Transverse colon (tissue), 4 donors: ENCODE measurements around the gene USP5. TPM values are rescaled to one million over a fixed set of nuclear protein-coding genes. Genes with fewer than 3 reads are reported as not detected.
A peak's percentile ranks its signal among the peaks of the same experiment; 100 is the strongest.
"Not testable (repeated sequence)": the region's sequence is repeated elsewhere in the genome, so short reads cannot be mapped to it uniquely, and the experiment has no call there.

Experiments used
- DNase-seq: peaks from one replicate; pipeline ENCODE4 v3.0.0-alpha.2; 2019
- H3K27ac ChIP-seq, 4 donors: fragments of 200-600 bp; sonication (generic); 2 replicates each; pipeline ENCODE4 v1.5.1; 2016 to 2018; ENCODE audit warnings: inconsistent platforms in 4 of 4
- H3K27me3 ChIP-seq: fragments of 200-600 bp; sonication (generic); 2 replicates; pipeline ENCODE4 v1.5.1; 2017; ENCODE audit warnings: inconsistent platforms
- H3K36me3 ChIP-seq, 4 donors: fragments of 200-600 bp; sonication (generic); 2 replicates each; pipeline ENCODE4 v1.5.1; 2017 to 2019; ENCODE audit warnings: inconsistent platforms in 4 of 4
- H3K4me1 ChIP-seq, 4 donors: fragments of 200-600 bp; sonication (generic); 2 replicates each; pipeline ENCODE4 v1.5.1; 2017 to 2020; ENCODE audit warnings: inconsistent platforms in 4 of 4
- H3K4me3 ChIP-seq, 4 donors: fragments of 200-600 bp; sonication (generic); 1 replicate in 1 of 4; 2 replicates in 3 of 4; pipeline versions ENCODE4 v1.5.1 to v1.6.1; 2017 to 2019; ENCODE audit warnings: inconsistent platforms in 4 of 4
- H3K9me3 ChIP-seq, 2 donors: fragments of 200-600 bp; sonication (generic); 2 replicates each; pipeline ENCODE4 v1.5.1; 2017 to 2019; ENCODE audit warnings: inconsistent platforms in 2 of 2
- EP300 ChIP-seq: sonication (generic); formaldehyde crosslinking; IDR thresholded peaks from one replicate; pipeline ENCODE4 v1.6.1; 2017; ENCODE audit warnings: antibody characterized with exemption, low read depth
- POLR2A ChIP-seq: fragments of 450-650 bp; IDR thresholded peaks from one replicate; pipeline ENCODE4 v1.6.1; 2016; ENCODE audit warnings: antibody characterized with exemption, mild to moderate bottlenecking, moderate library complexity
- POLR2AphosphoS5 ChIP-seq, 3 donors: sonication (generic); formaldehyde crosslinking; IDR thresholded peaks; one replicate each; pipeline ENCODE4 v1.6.1; 2016; ENCODE audit warnings: antibody characterized with exemption in 3 of 3
- WGBS, 2 donors: methylation state at CpG; one replicate each; pipeline ENCODE4 v1.1.5; 2018; ENCODE audit warnings: low coverage in 1 of 2; 5-methylcytosine and 5-hydroxymethylcytosine counted together
- in situ Hi-C, 4 donors: fragments of 200-750 bp; cut with MboI; loops; one replicate each; pipeline versions ENCODE4 v1.15.0 to v1.15.1; 2017; ENCODE audit warnings: low sequenced_read_pairs in 3 of 4, low pct_ligation_motif_present in 1 of 4, low pct_unique_long_range_greater_than_20kb in 1 of 4
- intact Hi-C: fragments of 100-400 bp; cut with DNase I; formaldehyde crosslinking; loops from one replicate; pipeline ENCODE4 v1.15.1; 2023; ENCODE audit warnings: low total_unique reads
- total RNA-seq, 4 donors: library from RNA; depleted of rRNA; stranded (reverse); fragments of >200 nt; gene quantifications; one replicate each; pipeline ENCODE4 v1.1.0, GENCODE V29; 2016
- TF ChIP-seq, protein P1 (sequence below), 5 experiments: fragments of 200-600 bp in 3 of 5; fragments of 450-650 bp in 2 of 5; sonication (generic) in 3 of 5; IDR thresholded peaks; 1 replicate in 2 of 5; 2 replicates in 3 of 5; pipeline ENCODE4 v1.5.1; 2016 to 2017; ENCODE audit warnings: antibody characterized with exemption in 5 of 5, inconsistent platforms in 3 of 5, mild to moderate bottlenecking in 2 of 5, moderate library complexity in 1 of 5

USP5 gene
- total RNA-seq, 4 donors from 2014 or later, result 30.5 to 171 (median 35.4) TPM

DNA sequence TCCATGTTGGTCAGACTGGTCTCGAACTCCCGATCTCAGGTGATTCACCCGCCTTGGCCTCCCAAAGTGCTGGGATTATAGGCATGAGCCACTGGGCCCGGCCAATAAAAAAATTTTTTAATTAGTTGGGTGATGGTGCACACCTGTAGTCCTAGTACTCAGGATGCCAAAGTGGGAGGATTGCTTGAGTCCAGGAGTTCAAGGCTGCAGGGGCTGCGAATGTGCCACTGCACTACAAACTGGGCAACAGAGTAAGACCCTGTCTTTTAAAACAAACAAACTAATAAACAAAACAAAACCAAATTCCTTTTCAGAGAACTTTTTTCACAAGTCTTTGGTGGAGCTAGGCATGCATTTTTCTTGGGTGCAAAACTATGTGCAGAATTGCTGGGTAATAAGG is 31.3 kb downstream of the USP5 start:
- TF ChIP-seq POLR2AphosphoS5 (IDR thresholded peaks at IDR 0.05), result no peak
- no peak for TF ChIP-seq EP300
- TF ChIP-seq POLR2A, result no peak
- TF ChIP-seq, protein P1, sequence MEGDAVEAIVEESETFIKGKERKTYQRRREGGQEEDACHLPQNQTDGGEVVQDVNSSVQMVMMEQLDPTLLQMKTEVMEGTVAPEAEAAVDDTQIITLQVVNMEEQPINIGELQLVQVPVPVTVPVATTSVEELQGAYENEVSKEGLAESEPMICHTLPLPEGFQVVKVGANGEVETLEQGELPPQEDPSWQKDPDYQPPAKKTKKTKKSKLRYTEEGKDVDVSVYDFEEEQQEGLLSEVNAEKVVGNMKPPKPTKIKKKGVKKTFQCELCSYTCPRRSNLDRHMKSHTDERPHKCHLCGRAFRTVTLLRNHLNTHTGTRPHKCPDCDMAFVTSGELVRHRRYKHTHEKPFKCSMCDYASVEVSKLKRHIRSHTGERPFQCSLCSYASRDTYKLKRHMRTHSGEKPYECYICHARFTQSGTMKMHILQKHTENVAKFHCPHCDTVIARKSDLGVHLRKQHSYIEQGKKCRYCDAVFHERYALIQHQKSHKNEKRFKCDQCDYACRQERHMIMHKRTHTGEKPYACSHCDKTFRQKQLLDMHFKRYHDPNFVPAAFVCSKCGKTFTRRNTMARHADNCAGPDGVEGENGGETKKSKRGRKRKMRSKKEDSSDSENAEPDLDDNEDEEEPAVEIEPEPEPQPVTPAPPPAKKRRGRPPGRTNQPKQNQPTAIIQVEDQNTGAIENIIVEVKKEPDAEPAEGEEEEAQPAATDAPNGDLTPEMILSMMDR (IDR thresholded peaks at IDR 0.05), result no peak
- intact Hi-C loops (no loop called here), in situ Hi-C loops (no loop called here)
- no peak for DNase-seq
- Histone ChIP-seq H3K27me3 (no peaks in the 10 kb centered on the region), H3K27ac (no peak overlapping the region), H3K36me3 (no peaks in the 10 kb centered on the region), H3K4me3 (no peak overlapping the region), H3K4me1 (peaks cover 4 to 17% (median 8%) of the 10 kb centered on the region in 4 donors), H3K9me3 (no peaks in the 10 kb centered on the region)
- 92 to 99% methylated on average over 4 to 5 of the region's 5 CpGs for WGBS, 2 donors

DNA sequence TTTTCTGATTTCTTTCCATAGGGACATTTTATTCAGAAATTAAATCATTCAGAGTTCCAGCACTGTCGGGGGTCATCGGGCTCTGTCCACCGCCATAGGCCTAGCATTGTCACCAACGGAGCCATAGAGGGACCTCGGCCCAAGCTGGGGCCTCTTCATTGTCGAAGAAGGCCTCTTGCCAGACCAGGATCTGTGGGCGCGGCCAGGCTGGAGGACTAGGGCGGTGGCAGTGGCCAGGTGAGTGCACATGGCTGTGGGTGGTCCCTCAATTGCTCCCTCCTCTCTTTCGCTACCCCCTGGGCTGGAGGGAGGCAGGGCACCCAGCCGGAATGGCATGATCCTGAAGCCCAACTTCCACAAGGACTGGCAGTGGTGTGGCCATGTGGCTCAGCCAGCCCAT is 31.7 kb downstream of the USP5 start:
- intact Hi-C loops, result no loop called here
- H3K9me3 ChIP-seq, result no peaks in the 10 kb centered on the region
- H3K36me3 ChIP-seq, result no peaks in the 10 kb centered on the region
- peaks cover 4 to 17% (median 8%) of the 10 kb centered on the region in 4 donors for H3K4me1 ChIP-seq
- in situ Hi-C loops, result no loop called here
- no peak overlapping the region for H3K4me3 ChIP-seq
- H3K27me3 ChIP-seq, result no peaks in the 10 kb centered on the region
- TF ChIP-seq EP300 (no peak), POLR2AphosphoS5 (IDR thresholded peaks at IDR 0.05) (no peak), POLR2A (no peak)
- TF ChIP-seq, protein P1 (IDR thresholded peaks at IDR 0.05), result no peak
- 96% methylated on average over 9 of the region's 11 CpGs; no CpG with 5 or more reads in 1 of the 2 donors for WGBS, 2 donors
- no peak overlapping the region for H3K27ac ChIP-seq
- no peak for DNase-seq

- TF ChIP-seq EP300 (no peak), POLR2A (no peak), POLR2AphosphoS5 (IDR thresholded peaks at IDR 0.05) (no peak)
- TF ChIP-seq, protein P1 (IDR thresholded peaks at IDR 0.05), result no peak
- Histone ChIP-seq H3K36me3 (no peaks in the 10 kb centered on the region), H3K4me1 (peaks cover 4 to 17% (median 8%) of the 10 kb centered on the region in 4 donors), H3K27ac (no peak overlapping the region), H3K9me3 (no peaks in the 10 kb centered on the region), H3K4me3 (no peak overlapping the region), H3K27me3 (no peaks in the 10 kb centered on the region)
- 75 to 85% methylated on average over 4 to 22 of the region's 22 CpGs for WGBS, 2 donors
- in situ Hi-C loops, result no loop called here
- no peak for DNase-seq
- intact Hi-C loops, result no loop called here
Measured at GRCh38 chr12:6884539-6884938, 32.6 kb downstream of the USP5 start.

GRCh38 chr12:6886206-6886999 is 34.5 kb downstream of the USP5 start:
- DNase-seq, H3K36me3 ChIP-seq, H3K4me3 ChIP-seq, H3K9me3 ChIP-seq, in situ Hi-C loops, intact Hi-C loops, H3K27me3 ChIP-seq: not testable (repeated sequence)
- WGBS, 2 donors, result 68 to 77% methylated on average over 5 to 11 of the region's 15 CpGs
- Histone ChIP-seq H3K4me1 (peaks cover 3 to 18% (median 10%) of the 10 kb centered on the region in 4 donors), H3K27ac (peak overlapping the region in 3 of 4 donors; percentile 23 to 28 (median 27))
